ENCODE results near the gene PLCG2. TPM values are rescaled to one million over a fixed set of nuclear protein-coding genes. Genes with fewer than 3 reads are reported as not detected.

The PLCG2 gene
- total RNA-seq, 4 donors from 2014 or later = 30.5 to 243 (median 56.2) TPM

DNA sequence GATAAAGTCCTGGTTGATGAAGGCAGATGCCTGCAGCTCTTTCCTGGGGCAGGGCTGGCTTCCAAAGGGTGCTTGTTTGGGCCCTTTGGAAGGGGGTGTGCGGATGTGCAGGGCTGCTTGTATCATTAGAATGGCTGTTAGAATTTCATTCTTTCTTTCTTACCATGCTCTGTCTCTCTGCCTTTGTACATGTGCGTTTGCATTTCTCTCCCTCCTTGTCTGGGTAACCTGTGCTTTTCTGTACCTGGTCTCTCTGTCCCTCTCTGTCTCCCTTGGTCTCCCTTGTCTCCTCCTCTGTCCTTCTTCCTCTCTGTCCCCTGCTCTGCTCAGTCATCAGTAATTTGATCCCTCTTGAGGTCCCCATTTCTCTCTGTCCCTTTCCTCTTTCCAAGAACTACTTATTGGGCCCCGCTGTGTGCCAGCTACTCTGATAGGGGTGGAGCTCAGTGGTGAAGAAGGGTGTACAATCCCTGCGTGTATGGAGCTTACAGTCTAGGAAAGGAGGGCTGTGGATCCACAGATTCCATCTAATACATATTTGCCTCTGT lies 69.3 kb downstream of the PLCG2 start:
- TF ChIP-seq POLR2A (IDR thresholded peaks at IDR 0.05) (no peak), CTCF (IDR thresholded peaks at IDR 0.05) (no peak)
- Histone ChIP-seq H3K4me1 (no peaks in the 10 kb centered on the region), H3K4me3 (no peak overlapping the region), H3K9me3 (no peaks in the 10 kb centered on the region), H3K27ac (no peak overlapping the region), H3K36me3 (no peaks in the 10 kb centered on the region), H3K27me3 (no peaks in the 10 kb centered on the region)
- DNase-seq = no peak

- TF ChIP-seq POLR2A (IDR thresholded peaks at IDR 0.05) (no peak), CTCF (IDR thresholded peaks at IDR 0.05) (no peak)
- Histone ChIP-seq H3K4me1 (no peaks in the 10 kb centered on the region), H3K27ac (no peak overlapping the region), H3K9me3 (no peaks in the 10 kb centered on the region), H3K27me3 (no peaks in the 10 kb centered on the region), H3K36me3 (no peaks in the 10 kb centered on the region), H3K4me3 (no peak overlapping the region)
- no peak for DNase-seq
Measured at GRCh38 chr16:81850197-81850944, 71.3 kb downstream of the PLCG2 start.

DNA sequence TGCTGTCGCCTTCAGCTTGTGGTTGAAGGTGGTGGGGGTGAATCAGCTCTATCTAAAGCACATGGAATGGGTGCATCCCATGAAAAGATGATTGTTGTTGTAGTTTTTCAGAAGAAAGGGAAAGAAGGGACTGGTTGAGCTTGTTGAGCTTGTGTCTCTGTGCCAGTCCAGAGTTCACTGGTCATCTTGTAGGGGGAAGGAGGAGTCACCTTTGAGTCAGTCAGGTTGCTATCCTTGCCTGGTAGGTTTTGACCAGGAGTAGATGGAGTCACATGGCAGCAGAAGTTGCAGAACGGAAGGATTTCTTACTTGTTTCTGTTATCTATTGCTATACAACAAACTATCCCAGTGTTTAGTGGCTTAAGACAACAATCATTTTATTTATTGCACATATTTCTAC lies 73.3 kb downstream of the PLCG2 start:
- Histone ChIP-seq H3K27me3 (no peaks in the 10 kb centered on the region), H3K36me3 (no peaks in the 10 kb centered on the region), H3K9me3 (no peaks in the 10 kb centered on the region), H3K27ac (no peak overlapping the region), H3K4me3 (no peak overlapping the region), H3K4me1 (no peaks in the 10 kb centered on the region)
- TF ChIP-seq CTCF (IDR thresholded peaks at IDR 0.05) (no peak), POLR2A (IDR thresholded peaks at IDR 0.05) (no peak)
- no peak for DNase-seq

DNA sequence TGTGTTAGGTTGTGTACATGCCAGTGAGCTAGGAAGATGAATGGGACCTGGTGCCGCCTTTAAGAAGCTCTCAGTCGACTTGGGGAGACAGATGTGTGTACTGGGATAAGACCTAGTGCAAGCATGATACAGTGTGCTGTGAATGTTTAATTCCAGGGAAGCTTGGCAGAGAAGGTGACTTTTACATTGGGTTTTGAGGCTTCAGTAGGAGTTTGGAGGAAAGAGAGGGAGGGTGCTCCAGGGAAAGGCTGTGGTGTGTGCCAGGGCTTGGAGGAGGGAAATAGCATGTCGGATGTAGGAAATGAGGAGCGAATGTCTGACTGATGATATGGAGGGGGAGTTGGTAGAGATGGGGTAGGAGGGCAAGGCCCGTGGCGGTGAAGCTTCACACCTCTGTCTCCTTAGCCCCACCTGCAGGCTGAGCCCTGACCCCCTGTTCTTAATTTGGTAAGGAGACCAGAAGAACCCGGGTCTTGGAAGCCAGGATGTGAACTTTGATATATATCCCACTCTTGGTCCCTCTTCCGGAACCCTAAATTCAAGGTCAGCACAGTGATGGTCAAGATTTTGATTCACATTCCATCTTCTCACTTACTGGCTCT lies 76.6 kb downstream of the PLCG2 start:
- Histone ChIP-seq H3K4me3 (no peak overlapping the region), H3K9me3 (no peaks in the 10 kb centered on the region), H3K27me3 (no peaks in the 10 kb centered on the region), H3K36me3 (no peaks in the 10 kb centered on the region), H3K27ac (no peak overlapping the region), H3K4me1 (peaks cover 0 to 3% (median 0%) of the 10 kb centered on the region in 4 donors)
- TF ChIP-seq POLR2A (IDR thresholded peaks at IDR 0.05) = no peak
- no peak for TF ChIP-seq CTCF (IDR thresholded peaks at IDR 0.05)
- no peak for DNase-seq

GRCh38 chr16:81860287-81861266 lies 81.5 kb downstream of the PLCG2 start:
- Histone ChIP-seq H3K27me3 (no peaks in the 10 kb centered on the region), H3K4me1 (peaks cover 0 to 6% (median 0%) of the 10 kb centered on the region in 4 donors), H3K27ac (peak overlapping the region in 2 of 4 donors; percentile 10 to 45), H3K9me3 (no peaks in the 10 kb centered on the region), H3K36me3 (peaks cover 0 to 8% (median 0%) of the 10 kb centered on the region in 3 donors), H3K4me3 (no peak overlapping the region)
- no peak for DNase-seq
- TF ChIP-seq CTCF (IDR thresholded peaks at IDR 0.05) = no peak
- TF ChIP-seq POLR2A (IDR thresholded peaks at IDR 0.05) = no peak

All from Peyer's patch (tissue), 4 donors.